WTC11 (cell line): ENCODE measurements around the gene PBRM1. TPM values are rescaled to one million over a fixed set of nuclear protein-coding genes. Genes with fewer than 3 reads are reported as not detected.

ENCODE experiments used
- ATAC-seq: fragments of 200-7000 bp; cut with Tn5 transposase; 2 replicates; pipeline ENCODE4 v1.10.0; 2021; ENCODE audit warnings: mild to moderate bottlenecking, moderate library complexity
- CTCF ChIA-PET: fragments of 300-600 bp; sonication (Branson Sonifier 250); formaldehyde crosslinking; loops from one replicate; lab custom pipeline; 2021; ENCODE audit warnings: antibody characterized with exemption; lab: Charles Lee
- POLR2A ChIA-PET: fragments of 350-600 bp; sonication (Branson Sonifier 250); formaldehyde crosslinking; loops from one replicate; lab custom pipeline; 2021; ENCODE audit warnings: antibody characterized with exemption; lab: Charles Lee
- DNase-seq: peaks from one replicate; pipeline ENCODE4 v3.0.0; 2021; ENCODE audit warnings: low spot score
- H3K27ac Mint-ChIP-seq: 2 replicates; pipeline ENCODE4 v1.8.0; 2021; ENCODE audit warnings: mixed read lengths
- H3K27me3 Mint-ChIP-seq: 2 replicates; pipeline ENCODE4 v1.8.0; 2021; ENCODE audit warnings: low read depth, mild to moderate bottlenecking, moderate library complexity, mixed read lengths
- H3K36me3 Mint-ChIP-seq: 2 replicates; pipeline ENCODE4 v1.8.0; 2021; ENCODE audit warnings: mixed read lengths
- H3K4me1 Mint-ChIP-seq: 2 replicates; pipeline ENCODE4 v1.8.0; 2022; ENCODE audit warnings: mixed read lengths
- H3K4me3 Mint-ChIP-seq: 2 replicates; pipeline ENCODE4 v1.8.0; 2021; ENCODE audit warnings: mild to moderate bottlenecking, moderate library complexity, mixed read lengths
- H3K9me3 Mint-ChIP-seq: 2 replicates; pipeline ENCODE4 v1.8.0; 2021; ENCODE audit warnings: mixed read lengths
- CREM ChIP-seq: sonication (generic); formaldehyde crosslinking; IDR thresholded peaks from 2 replicates; pipeline ENCODE4 v1.8.1; 2022; ENCODE audit warnings: mild to moderate bottlenecking, missing genetic modification reagents, moderate library complexity
- ETV6 ChIP-seq: sonication (generic); formaldehyde crosslinking; IDR thresholded peaks from 2 replicates; pipeline ENCODE4 v1.8.1; 2022; ENCODE audit warnings: mild to moderate bottlenecking, missing genetic modification reagents
- FOXP1 ChIP-seq: sonication (generic); formaldehyde crosslinking; IDR thresholded peaks from 2 replicates; pipeline ENCODE4 v1.8.0; 2022; ENCODE audit warnings: missing genetic modification reagents, mild to moderate bottlenecking, moderate library complexity, borderline replicate concordance
- GTF2I ChIP-seq: fragments of 250-450 bp; sonication (Bioruptor Pico); conservative IDR thresholded peaks from 2 replicates; pipeline ENCODE4 v1.4.0; 2021; ENCODE audit warnings: mild to moderate bottlenecking
- JUN ChIP-seq: sonication (generic); formaldehyde crosslinking; IDR thresholded peaks from 2 replicates; pipeline ENCODE4 v1.8.0; 2023; ENCODE audit warnings: mild to moderate bottlenecking, missing genetic modification reagents
- NFE2L1 ChIP-seq: sonication (generic); formaldehyde crosslinking; IDR thresholded peaks from 2 replicates; pipeline ENCODE4 v1.8.1; 2023; ENCODE audit warnings: missing genetic modification reagents
- NFYB ChIP-seq: sonication (generic); formaldehyde crosslinking; conservative IDR thresholded peaks from 2 replicates; pipeline ENCODE4 v1.8.0; 2022; ENCODE audit warnings: low read depth, missing genetic modification reagents
- PRRX2 ChIP-seq: fragments of 250-450 bp; sonication (Bioruptor Pico); IDR thresholded peaks from 2 replicates; pipeline ENCODE4 v1.8.0; 2021; ENCODE audit warnings: mild to moderate bottlenecking
- SMAD4 ChIP-seq: sonication (generic); formaldehyde crosslinking; IDR thresholded peaks from 2 replicates; pipeline ENCODE4 v1.8.0; 2022; ENCODE audit warnings: mild to moderate bottlenecking, missing genetic modification reagents
- SOX15 ChIP-seq: fragments of 250-450 bp; sonication (Bioruptor Pico); IDR thresholded peaks from 2 replicates; pipeline ENCODE4 v1.9.0; 2021; ENCODE audit warnings: mild to moderate bottlenecking
- USF1 ChIP-seq: sonication (generic); formaldehyde crosslinking; IDR thresholded peaks from 2 replicates; pipeline ENCODE4 v1.8.0; 2022; ENCODE audit warnings: mild to moderate bottlenecking, missing genetic modification reagents
- ZNF232 ChIP-seq: sonication (generic); formaldehyde crosslinking; IDR thresholded peaks from 2 replicates; pipeline ENCODE4 v1.8.0; 2022; ENCODE audit warnings: mild to moderate bottlenecking, missing genetic modification reagents
- ZNF263 ChIP-seq: sonication (generic); formaldehyde crosslinking; IDR thresholded peaks from 2 replicates; pipeline ENCODE4 v1.8.1; 2022; ENCODE audit warnings: low read depth, mild to moderate bottlenecking, moderate library complexity, missing genetic modification reagents
- ZNF396 ChIP-seq: fragments of 250-450 bp; sonication (Bioruptor Pico); IDR thresholded peaks from 2 replicates; pipeline ENCODE4 v1.8.0; 2021; ENCODE audit warnings: mild to moderate bottlenecking, moderate library complexity, borderline replicate concordance
- total RNA-seq: library from RNA; stranded (reverse); gene quantifications from 3 replicates; pipeline ENCODE4 v1.2.3, GENCODE V29; 2021
- TF ChIP-seq, protein P1 (sequence below): fragments of 250-450 bp; sonication (Bioruptor Pico); conservative IDR thresholded peaks from 2 replicates; pipeline ENCODE4 v1.9.0; 2021; ENCODE audit warnings: mild to moderate bottlenecking
- TF ChIP-seq, protein P2 (sequence below): fragments of 250-450 bp; sonication (Bioruptor Pico); IDR thresholded peaks from 2 replicates; pipeline ENCODE4 v2.1.2; 2022; ENCODE audit warnings: mild to moderate bottlenecking, moderate library complexity
- TF ChIP-seq, protein P3 (sequence below): sonication (generic); formaldehyde crosslinking; IDR thresholded peaks from 2 replicates; pipeline ENCODE4 v1.8.1; 2022; ENCODE audit warnings: low read depth, missing genetic modification reagents, borderline replicate concordance
- TF ChIP-seq, protein P4 (sequence below): sonication (generic); formaldehyde crosslinking; conservative IDR thresholded peaks from 2 replicates; pipeline ENCODE4 v1.8.1; 2023; ENCODE audit warnings: mild to moderate bottlenecking, low read depth, missing genetic modification reagents, moderate library complexity
- TF ChIP-seq, protein P5 (sequence below): sonication (generic); formaldehyde crosslinking; IDR thresholded peaks from 2 replicates; pipeline ENCODE4 v1.8.0; 2023; ENCODE audit warnings: missing genetic modification reagents, mild to moderate bottlenecking, borderline replicate concordance
- TF ChIP-seq, protein P6 (sequence below): sonication (generic); formaldehyde crosslinking; IDR thresholded peaks from 2 replicates; pipeline ENCODE4 v1.8.1; 2022; ENCODE audit warnings: missing genetic modification reagents, borderline replicate concordance

Gene PBRM1
- total RNA-seq, 1 experiment from 2014 or later = 48.8 TPM

- TF ChIP-seq, protein P1, sequence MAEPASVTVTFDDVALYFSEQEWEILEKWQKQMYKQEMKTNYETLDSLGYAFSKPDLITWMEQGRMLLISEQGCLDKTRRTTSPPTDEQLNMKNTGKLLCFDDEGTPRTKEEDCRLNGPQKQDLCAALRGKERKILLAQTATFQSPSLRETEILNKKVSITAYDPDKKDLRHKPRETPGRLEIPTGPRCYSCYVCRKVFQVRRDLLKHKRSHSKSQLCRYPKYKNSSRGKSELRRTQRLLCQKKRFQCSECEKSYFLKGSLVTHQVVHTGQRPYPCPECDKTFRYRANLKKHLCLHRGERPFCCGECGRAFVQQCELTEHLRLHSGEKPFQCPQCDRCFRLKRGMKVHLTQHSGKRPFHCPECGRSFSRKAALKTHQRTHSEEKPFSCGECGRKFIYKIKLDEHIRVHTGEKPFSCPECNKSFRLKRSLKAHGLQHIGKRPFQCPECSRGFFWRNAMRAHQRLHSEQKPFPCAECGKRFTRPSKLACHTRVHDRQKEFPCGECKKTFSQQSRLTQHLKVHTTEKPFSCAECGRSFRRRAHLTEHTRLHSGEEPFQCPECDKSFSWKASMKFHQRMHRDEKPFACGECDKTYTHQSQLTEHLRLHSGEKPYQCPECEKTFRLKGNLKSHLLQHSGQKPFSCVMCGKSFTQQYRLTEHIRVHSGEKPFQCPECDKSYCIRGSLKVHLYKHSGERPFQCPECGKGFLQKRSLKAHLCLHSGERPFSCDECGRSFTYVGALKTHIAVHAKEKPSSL = no peak
Observed at GRCh38 chr3:52679199-52679538, 6.5 kb downstream of the PBRM1 start (continued).

DNA sequence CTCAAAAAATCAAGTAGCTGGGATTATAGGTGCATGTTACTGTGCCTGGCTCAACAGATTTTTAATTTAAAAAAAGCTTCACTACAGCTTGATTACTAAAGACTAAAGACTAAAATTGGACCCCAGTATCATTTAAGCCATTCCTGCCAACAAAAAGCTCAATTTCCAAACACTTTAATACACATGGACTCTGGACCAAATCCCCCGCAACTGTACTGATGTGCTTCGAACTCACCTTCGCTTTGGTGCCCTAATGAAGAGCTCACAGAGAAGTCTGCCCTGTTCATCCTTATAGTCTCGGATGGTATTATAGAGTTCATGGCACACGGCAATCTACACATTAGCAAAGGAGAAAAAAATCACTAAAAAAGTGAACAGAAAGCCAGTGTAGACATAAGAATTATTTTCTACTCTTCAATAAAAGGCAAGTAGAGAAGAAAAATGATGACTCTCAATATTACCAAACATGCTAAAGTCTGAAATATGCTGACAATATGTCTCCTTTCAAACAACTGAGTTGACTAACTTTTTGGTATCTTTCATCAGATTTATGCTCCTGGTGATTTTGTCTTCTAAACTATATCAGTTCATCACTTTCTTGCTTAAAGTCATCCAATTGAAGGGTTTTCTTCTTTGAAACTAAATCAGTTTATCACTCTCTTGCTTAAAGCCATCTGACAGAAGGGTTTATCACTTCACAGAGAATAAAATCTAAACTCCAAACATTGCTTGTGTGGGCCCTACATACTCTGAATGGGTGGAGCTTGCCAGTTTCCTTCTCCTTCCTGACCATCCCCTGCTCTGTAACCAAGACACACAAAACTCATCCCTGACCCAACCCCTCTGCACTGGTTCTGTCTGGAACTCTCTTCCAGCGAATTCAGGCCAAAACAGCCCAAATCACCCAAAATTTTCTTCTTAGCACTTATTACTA, 7.2 kb downstream of the PBRM1 start:
- POLR2A ChIA-PET = no interaction called here
- peaks cover 5% of the 10 kb centered on the region for H3K4me1 Mint-ChIP-seq
- DNase-seq = no peak
- no peaks in the 10 kb centered on the region for H3K9me3 Mint-ChIP-seq
- H3K27me3 Mint-ChIP-seq = no peaks in the 10 kb centered on the region
- no peak overlapping the region for H3K4me3 Mint-ChIP-seq
- H3K36me3 Mint-ChIP-seq = peaks cover 29% of the 10 kb centered on the region
- CTCF ChIA-PET = no interaction called here
- H3K27ac Mint-ChIP-seq = peak overlapping the region; percentile 28; the same call in 1 of the 2 replicates
- no peak for ATAC-seq
- TF ChIP-seq, protein P2, sequence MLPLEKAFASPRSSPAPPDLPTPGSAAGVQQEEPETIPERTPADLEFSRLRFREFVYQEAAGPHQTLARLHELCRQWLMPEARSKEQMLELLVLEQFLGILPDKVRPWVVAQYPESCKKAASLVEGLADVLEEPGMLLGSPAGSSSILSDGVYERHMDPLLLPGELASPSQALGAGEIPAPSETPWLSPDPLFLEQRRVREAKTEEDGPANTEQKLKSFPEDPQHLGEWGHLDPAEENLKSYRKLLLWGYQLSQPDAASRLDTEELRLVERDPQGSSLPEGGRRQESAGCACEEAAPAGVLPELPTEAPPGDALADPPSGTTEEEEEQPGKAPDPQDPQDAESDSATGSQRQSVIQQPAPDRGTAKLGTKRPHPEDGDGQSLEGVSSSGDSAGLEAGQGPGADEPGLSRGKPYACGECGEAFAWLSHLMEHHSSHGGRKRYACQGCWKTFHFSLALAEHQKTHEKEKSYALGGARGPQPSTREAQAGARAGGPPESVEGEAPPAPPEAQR = no peak
- TF ChIP-seq, protein P3, sequence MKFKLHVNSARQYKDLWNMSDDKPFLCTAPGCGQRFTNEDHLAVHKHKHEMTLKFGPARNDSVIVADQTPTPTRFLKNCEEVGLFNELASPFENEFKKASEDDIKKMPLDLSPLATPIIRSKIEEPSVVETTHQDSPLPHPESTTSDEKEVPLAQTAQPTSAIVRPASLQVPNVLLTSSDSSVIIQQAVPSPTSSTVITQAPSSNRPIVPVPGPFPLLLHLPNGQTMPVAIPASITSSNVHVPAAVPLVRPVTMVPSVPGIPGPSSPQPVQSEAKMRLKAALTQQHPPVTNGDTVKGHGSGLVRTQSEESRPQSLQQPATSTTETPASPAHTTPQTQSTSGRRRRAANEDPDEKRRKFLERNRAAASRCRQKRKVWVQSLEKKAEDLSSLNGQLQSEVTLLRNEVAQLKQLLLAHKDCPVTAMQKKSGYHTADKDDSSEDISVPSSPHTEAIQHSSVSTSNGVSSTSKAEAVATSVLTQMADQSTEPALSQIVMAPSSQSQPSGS (CRISPR knock-in tag) = no peak
- TF ChIP-seq FOXP1 (no peak), ZNF263 (CRISPR knock-in tag) (no peak), CREM (CRISPR knock-in tag) (no peak), NFE2L1 (CRISPR knock-in tag) (no peak), ZNF232 (no peak), ZNF396 (CRISPR knock-in tag) (no peak), PRRX2 (CRISPR knock-in tag) (no peak), NFYB (CRISPR knock-in tag) (no peak), ETV6 (CRISPR knock-in tag) (no peak), JUN (CRISPR knock-in tag) (no peak), USF1 (no peak), SOX15 (CRISPR knock-in tag) (no peak), SMAD4 (CRISPR knock-in tag) (no peak), GTF2I (CRISPR knock-in tag) (no peak)
- TF ChIP-seq, protein P4, sequence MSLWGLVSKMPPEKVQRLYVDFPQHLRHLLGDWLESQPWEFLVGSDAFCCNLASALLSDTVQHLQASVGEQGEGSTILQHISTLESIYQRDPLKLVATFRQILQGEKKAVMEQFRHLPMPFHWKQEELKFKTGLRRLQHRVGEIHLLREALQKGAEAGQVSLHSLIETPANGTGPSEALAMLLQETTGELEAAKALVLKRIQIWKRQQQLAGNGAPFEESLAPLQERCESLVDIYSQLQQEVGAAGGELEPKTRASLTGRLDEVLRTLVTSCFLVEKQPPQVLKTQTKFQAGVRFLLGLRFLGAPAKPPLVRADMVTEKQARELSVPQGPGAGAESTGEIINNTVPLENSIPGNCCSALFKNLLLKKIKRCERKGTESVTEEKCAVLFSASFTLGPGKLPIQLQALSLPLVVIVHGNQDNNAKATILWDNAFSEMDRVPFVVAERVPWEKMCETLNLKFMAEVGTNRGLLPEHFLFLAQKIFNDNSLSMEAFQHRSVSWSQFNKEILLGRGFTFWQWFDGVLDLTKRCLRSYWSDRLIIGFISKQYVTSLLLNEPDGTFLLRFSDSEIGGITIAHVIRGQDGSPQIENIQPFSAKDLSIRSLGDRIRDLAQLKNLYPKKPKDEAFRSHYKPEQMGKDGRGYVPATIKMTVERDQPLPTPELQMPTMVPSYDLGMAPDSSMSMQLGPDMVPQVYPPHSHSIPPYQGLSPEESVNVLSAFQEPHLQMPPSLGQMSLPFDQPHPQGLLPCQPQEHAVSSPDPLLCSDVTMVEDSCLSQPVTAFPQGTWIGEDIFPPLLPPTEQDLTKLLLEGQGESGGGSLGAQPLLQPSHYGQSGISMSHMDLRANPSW = no peak
- TF ChIP-seq, protein P5, sequence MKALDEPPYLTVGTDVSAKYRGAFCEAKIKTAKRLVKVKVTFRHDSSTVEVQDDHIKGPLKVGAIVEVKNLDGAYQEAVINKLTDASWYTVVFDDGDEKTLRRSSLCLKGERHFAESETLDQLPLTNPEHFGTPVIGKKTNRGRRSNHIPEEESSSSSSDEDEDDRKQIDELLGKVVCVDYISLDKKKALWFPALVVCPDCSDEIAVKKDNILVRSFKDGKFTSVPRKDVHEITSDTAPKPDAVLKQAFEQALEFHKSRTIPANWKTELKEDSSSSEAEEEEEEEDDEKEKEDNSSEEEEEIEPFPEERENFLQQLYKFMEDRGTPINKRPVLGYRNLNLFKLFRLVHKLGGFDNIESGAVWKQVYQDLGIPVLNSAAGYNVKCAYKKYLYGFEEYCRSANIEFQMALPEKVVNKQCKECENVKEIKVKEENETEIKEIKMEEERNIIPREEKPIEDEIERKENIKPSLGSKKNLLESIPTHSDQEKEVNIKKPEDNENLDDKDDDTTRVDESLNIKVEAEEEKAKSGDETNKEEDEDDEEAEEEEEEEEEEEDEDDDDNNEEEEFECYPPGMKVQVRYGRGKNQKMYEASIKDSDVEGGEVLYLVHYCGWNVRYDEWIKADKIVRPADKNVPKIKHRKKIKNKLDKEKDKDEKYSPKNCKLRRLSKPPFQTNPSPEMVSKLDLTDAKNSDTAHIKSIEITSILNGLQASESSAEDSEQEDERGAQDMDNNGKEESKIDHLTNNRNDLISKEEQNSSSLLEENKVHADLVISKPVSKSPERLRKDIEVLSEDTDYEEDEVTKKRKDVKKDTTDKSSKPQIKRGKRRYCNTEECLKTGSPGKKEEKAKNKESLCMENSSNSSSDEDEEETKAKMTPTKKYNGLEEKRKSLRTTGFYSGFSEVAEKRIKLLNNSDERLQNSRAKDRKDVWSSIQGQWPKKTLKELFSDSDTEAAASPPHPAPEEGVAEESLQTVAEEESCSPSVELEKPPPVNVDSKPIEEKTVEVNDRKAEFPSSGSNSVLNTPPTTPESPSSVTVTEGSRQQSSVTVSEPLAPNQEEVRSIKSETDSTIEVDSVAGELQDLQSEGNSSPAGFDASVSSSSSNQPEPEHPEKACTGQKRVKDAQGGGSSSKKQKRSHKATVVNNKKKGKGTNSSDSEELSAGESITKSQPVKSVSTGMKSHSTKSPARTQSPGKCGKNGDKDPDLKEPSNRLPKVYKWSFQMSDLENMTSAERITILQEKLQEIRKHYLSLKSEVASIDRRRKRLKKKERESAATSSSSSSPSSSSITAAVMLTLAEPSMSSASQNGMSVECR (CRISPR knock-in tag) = no peak
- TF ChIP-seq, protein P6, sequence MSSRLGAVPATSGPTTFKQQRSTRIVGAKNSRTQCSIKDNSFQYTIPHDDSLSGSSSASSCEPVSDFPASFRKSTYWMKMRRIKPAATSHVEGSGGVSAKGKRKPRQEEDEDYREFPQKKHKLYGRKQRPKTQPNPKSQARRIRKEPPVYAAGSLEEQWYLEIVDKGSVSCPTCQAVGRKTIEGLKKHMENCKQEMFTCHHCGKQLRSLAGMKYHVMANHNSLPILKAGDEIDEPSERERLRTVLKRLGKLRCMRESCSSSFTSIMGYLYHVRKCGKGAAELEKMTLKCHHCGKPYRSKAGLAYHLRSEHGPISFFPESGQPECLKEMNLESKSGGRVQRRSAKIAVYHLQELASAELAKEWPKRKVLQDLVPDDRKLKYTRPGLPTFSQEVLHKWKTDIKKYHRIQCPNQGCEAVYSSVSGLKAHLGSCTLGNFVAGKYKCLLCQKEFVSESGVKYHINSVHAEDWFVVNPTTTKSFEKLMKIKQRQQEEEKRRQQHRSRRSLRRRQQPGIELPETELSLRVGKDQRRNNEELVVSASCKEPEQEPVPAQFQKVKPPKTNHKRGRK (CRISPR knock-in tag) = no peak
